ENCODE measurements around the gene FAM222A. TPM values are rescaled to one million over a fixed set of nuclear protein-coding genes. Genes with fewer than 3 reads are reported as not detected.

Gene FAM222A
- total RNA-seq, 1 experiment from 2014 or later: 3.1 TPM

DNA sequence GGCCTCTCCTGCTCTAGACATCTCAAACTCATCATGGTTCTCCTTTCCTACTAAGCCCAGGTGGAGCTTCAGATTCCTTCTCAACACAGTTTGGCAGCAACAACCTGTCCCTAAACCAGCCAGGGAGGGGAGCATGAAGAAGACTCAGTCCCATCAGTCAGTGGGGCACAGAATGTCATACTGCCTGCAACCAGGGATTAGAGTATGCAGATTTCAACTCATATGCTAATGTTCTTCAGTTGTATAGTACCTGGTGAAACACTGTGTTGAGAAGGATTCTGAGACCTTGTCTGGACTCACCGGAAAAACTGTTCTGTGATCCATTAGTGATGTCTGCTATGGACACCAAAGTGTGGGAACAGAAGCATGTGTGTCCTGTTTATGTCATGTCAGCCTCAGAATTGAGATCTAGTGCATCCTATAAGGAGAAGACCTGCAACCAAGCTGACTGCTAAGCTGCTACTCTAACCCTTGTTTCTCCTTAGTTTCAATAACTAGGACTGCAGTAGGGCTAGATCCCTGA, 76.0 kb downstream of the FAM222A start:
- no peak overlapping the region for H3K27ac ChIP-seq
- no peaks in the 10 kb centered on the region for H3K9me3 ChIP-seq (ENCODE audit: insufficient read depth, low read depth)
- DNase-seq: no peak
- H3K9me2 ChIP-seq (ENCODE audit: insufficient read depth): no peaks in the 10 kb centered on the region
- no peak for TF ChIP-seq EZH2 (IDR thresholded peaks at IDR 0.05; ENCODE audit: low read depth)
- TF ChIP-seq, protein P1, sequence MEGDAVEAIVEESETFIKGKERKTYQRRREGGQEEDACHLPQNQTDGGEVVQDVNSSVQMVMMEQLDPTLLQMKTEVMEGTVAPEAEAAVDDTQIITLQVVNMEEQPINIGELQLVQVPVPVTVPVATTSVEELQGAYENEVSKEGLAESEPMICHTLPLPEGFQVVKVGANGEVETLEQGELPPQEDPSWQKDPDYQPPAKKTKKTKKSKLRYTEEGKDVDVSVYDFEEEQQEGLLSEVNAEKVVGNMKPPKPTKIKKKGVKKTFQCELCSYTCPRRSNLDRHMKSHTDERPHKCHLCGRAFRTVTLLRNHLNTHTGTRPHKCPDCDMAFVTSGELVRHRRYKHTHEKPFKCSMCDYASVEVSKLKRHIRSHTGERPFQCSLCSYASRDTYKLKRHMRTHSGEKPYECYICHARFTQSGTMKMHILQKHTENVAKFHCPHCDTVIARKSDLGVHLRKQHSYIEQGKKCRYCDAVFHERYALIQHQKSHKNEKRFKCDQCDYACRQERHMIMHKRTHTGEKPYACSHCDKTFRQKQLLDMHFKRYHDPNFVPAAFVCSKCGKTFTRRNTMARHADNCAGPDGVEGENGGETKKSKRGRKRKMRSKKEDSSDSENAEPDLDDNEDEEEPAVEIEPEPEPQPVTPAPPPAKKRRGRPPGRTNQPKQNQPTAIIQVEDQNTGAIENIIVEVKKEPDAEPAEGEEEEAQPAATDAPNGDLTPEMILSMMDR (conservative IDR thresholded peaks at IDR 0.05): no peak
- H3K4me3 ChIP-seq: no peak overlapping the region
- intact Hi-C loops (cut with micrococcal nuclease; ENCODE audit: unreplicated experiment): no loop called here
- H4K20me1 ChIP-seq (ENCODE audit: insufficient read depth): no peaks in the 10 kb centered on the region
- no peak overlapping the region for H2AFZ ChIP-seq
- POLR2A ChIA-PET (ENCODE audit: unreplicated experiment): no interaction called here
- H3K36me3 ChIP-seq (ENCODE audit: low read depth): no peaks in the 10 kb centered on the region
- CTCF ChIA-PET: interaction anchor here (0.7 kb wide), 1 partner anchor 14 kb away, joined by 3 read pairs; no protein-coding TSS in a partner anchor
- H3K4me1 ChIP-seq (replicated peaks; ENCODE audit: insufficient read depth): peaks cover 2% of the 10 kb centered on the region
- no peak overlapping the region for H3K4me2 ChIP-seq
- H3K79me2 ChIP-seq (ENCODE audit: low read depth): no peaks in the 10 kb centered on the region
- peaks cover 3% of the 10 kb centered on the region; the same call in 1 of the 2 replicates for H3F3A ChIP-seq (ENCODE audit: insufficient read depth, low read depth)
- BruUV-seq (replicated peaks): no TSS peak
- H3K27me3 ChIP-seq (ENCODE audit: insufficient read depth, low read depth): no peaks in the 10 kb centered on the region

DNA sequence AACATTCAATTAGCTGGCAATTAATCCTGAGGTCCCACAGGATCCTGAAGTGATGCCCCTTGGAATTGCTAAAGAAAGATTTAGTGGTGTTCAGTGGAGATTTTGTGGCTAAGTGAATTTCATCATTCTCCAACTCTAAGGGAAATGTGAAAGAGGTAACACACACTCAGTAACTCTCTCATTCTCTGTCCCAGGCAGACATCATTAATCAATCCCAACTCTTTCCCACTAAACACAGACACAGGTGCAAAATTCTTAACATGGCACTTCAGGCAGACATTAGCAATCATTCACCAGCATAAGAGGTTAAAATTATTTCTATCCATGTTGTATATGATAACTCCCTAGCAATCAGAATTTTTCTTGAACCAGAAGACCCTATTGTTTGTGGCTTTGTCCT, 79.4 kb downstream of the FAM222A start:
- no peaks in the 10 kb centered on the region for H3K27me3 ChIP-seq (ENCODE audit: insufficient read depth, low read depth)
- peaks cover 9% of the 10 kb centered on the region for H3K4me1 ChIP-seq (replicated peaks; ENCODE audit: insufficient read depth)
- intact Hi-C loops (cut with micrococcal nuclease; ENCODE audit: unreplicated experiment): no loop called here
- H3F3A ChIP-seq (ENCODE audit: insufficient read depth, low read depth): peaks cover 11% of the 10 kb centered on the region
- H3K4me2 ChIP-seq: no peak overlapping the region
- H3K79me2 ChIP-seq (ENCODE audit: low read depth): no peaks in the 10 kb centered on the region
- no peaks in the 10 kb centered on the region for H3K36me3 ChIP-seq (ENCODE audit: low read depth)
- H3K4me3 ChIP-seq: no peak overlapping the region
- H4K20me1 ChIP-seq (ENCODE audit: insufficient read depth): no peaks in the 10 kb centered on the region
- no TSS peak for BruUV-seq (replicated peaks)
- H3K27ac ChIP-seq: no peak overlapping the region
- H3K9me2 ChIP-seq (ENCODE audit: insufficient read depth): no peaks in the 10 kb centered on the region
- POLR2A ChIA-PET (ENCODE audit: unreplicated experiment): no interaction called here
- TF ChIP-seq, protein P1 (conservative IDR thresholded peaks at IDR 0.05): no peak
- TF ChIP-seq EZH2 (IDR thresholded peaks at IDR 0.05; ENCODE audit: low read depth): no peak
- H3K9me3 ChIP-seq (ENCODE audit: insufficient read depth, low read depth): no peaks in the 10 kb centered on the region
- no peak for DNase-seq
- no peak overlapping the region for H2AFZ ChIP-seq
- CTCF ChIA-PET: no interaction called here

DNA sequence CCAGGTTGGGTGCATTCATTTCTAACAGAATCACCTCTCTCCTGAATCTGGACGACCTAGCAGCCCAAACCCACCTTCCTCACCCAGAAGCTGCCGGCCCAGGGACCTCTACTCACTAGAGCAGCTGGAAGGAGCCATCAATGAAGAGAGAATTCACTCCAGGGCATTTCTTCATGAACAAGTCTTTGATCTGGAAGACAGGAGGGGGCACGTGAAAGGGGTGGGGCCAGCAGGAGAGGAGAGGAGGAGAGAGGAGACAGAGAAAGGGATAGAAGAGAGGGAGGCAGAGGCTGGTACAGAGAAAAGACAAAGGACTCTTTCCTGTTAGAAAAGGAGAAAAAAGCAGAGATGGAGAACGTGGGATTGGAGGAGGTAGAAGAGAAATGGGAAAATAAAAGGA, 79.8 kb downstream of the FAM222A start:
- CTCF ChIA-PET: no interaction called here
- Histone ChIP-seq H2AFZ (no peak overlapping the region), H3F3A (ENCODE audit: insufficient read depth, low read depth) (peaks cover 11% of the 10 kb centered on the region), H3K9me2 (ENCODE audit: insufficient read depth) (no peaks in the 10 kb centered on the region), H3K4me1 (replicated peaks; ENCODE audit: insufficient read depth) (peaks cover 9% of the 10 kb centered on the region), H3K27me3 (ENCODE audit: insufficient read depth, low read depth) (no peaks in the 10 kb centered on the region), H3K4me2 (no peak overlapping the region), H4K20me1 (ENCODE audit: insufficient read depth) (no peaks in the 10 kb centered on the region), H3K4me3 (no peak overlapping the region), H3K9me3 (ENCODE audit: insufficient read depth, low read depth) (no peaks in the 10 kb centered on the region), H3K79me2 (ENCODE audit: low read depth) (no peaks in the 10 kb centered on the region), H3K27ac (no peak overlapping the region), H3K36me3 (ENCODE audit: low read depth) (no peaks in the 10 kb centered on the region)
- intact Hi-C loops (cut with micrococcal nuclease; ENCODE audit: unreplicated experiment): no loop called here
- DNase-seq: no peak
- POLR2A ChIA-PET (ENCODE audit: unreplicated experiment): no interaction called here
- no TSS peak for BruUV-seq (replicated peaks)
- no peak for TF ChIP-seq EZH2 (IDR thresholded peaks at IDR 0.05; ENCODE audit: low read depth)
- TF ChIP-seq, protein P1 (conservative IDR thresholded peaks at IDR 0.05): no peak

All from PC-9 (cell line).